Measurements from ENCODE around the gene MOB3B. TPM values are rescaled to one million over a fixed set of nuclear protein-coding genes. Genes with fewer than 3 reads are reported as not detected.

The MOB3B gene
- total and polyA plus RNA-seq, 10 of the 15 experiments (the other 5 are each of a cell fraction or from before 2014, with no cell fraction given) = 0.44 to 2.7 (median 0.91) TPM

DNA sequence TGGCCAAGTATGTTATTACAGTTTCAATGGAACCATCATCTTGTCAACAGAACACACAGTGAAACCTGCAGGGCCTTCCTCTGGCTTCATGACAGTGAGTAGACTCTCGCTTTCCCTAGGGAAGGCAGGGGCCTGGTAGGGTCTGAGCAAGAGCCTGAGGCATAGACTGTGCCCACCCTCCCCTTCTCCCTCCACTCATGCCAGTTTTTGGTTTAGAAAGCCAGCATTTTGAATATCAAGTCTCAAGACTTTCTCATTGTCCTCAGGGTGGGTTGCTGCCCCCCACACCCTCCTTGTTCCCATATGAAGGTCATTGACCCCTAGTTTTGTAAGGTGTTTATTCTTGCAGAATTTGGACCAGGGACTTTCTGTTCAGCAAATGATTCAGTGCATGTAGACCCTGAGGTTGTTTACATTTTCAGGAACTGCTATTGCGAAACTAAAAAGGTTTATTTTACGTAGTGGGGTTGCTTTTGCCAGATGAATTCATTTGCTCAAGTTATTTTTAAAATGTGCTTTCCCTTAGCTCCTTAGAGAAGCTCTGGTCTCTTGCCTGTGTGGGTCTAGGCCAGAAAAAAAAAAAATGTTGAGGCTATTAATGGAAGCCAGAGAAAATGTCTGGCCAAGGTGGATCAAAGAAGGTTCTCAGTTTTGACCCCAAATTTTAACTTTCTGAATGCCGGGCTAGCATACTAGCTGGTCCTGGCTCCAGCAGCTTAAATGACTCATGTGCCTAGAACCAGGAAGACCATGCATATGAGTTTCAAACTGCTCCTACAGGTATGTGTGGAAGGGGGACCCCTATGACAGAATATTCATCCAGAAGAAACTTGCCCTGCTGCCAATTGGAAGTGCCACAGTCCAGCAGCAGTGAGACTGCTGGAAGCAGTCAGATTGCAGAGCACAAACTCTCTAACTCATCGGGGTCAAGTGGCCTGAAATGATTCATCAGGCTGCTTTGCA, 10.1 kb upstream of the MOB3B start (continued):
- TF ChIP-seq ZNF592 (IDR thresholded peaks at IDR 0.05) (no peak), FOXK2 (IDR thresholded peaks at IDR 0.05) (no peak)

GRCh38 chr9:27538647-27539046, 9.0 kb upstream of the MOB3B start:
- no peak overlapping the region for H3K9ac ChIP-seq (ENCODE audit: control insufficient read depth, insufficient read depth, low read length)
- H2AFZ ChIP-seq (ENCODE audit: control insufficient read depth, low read depth, low read length) = no peak overlapping the region
- CTCF ChIA-PET = interaction anchor here (0.7 to 6.2 kb wide), 14 partner anchors 8 to 207 kb away, joined by 3 to 65 read pairs (median 4); partner anchors contain the start of genes C9orf72 and MOB3B
- FAIRE-seq (peak; percentile 62), DNase-seq (ENCODE audit: low read depth, low spot score) (no peak), ATAC-seq (peak; percentile 62)
- RAD21 ChIA-PET (ENCODE audit: unreplicated experiment) = interaction anchor here (0.6 to 6.3 kb wide), 7 partner anchors 9 to 792 kb away, joined by 3 to 62 read pairs (median 7); partner anchors contain the start of genes C9orf72 and MOB3B
- SMC1A ChIA-PET (ENCODE audit: uncharacterized antibody, unreplicated experiment) = interaction anchor here (0.6 to 11.1 kb wide), 13 partner anchors 8 to 291 kb away, joined by 3 to 89 read pairs (median 4); partner anchors contain the start of genes C9orf72 and MOB3B
- in situ Hi-C loops (cut with MboI) (no loop called here), intact Hi-C loops (cut with micrococcal nuclease; ENCODE audit: unreplicated experiment) (no loop called here)
- no peak overlapping the region for H3K4me3 ChIP-seq
- no peaks in the 10 kb centered on the region for H3K27me3 ChIP-seq (replicated peaks in 1 of 2; ENCODE audit: control insufficient read depth in 2 of 2, insufficient read depth in 2 of 2, low read length in 1 of 2)
- no peaks in the 10 kb centered on the region for H3K36me3 ChIP-seq (ENCODE audit: control insufficient read depth in 2 of 2, insufficient read depth in 2 of 2, low read length in 1 of 2)
- 100% methylated on average over 3 of the region's 3 CpGs for WGBS (ENCODE audit: insufficient coverage, insufficient replicate concordance, low lambda C conversion rate, missing lambda C conversion rate)
- peaks cover 10% of the 10 kb centered on the region for H3K4me1 ChIP-seq (ENCODE audit: control insufficient read depth, insufficient read depth, low read length)
- H3K79me2 ChIP-seq (ENCODE audit: control insufficient read depth, insufficient read depth, low read length) = no peaks in the 10 kb centered on the region
- BruUV-seq (replicated peaks) = no TSS peak
- POLR2A ChIA-PET = interaction anchor here (0.8 to 3.6 kb wide), 4 partner anchors 9 to 206 kb away, joined by 3 to 21 read pairs (median 4); partner anchors contain the start of gene MOB3B
- H4K20me1 ChIP-seq (ENCODE audit: control insufficient read depth, insufficient read depth) = no peaks in the 10 kb centered on the region
- H3K27ac ChIP-seq (ENCODE audit: control insufficient read depth, insufficient read depth) = no peak overlapping the region
- no peak overlapping the region for H3K4me2 ChIP-seq (ENCODE audit: control insufficient read depth, insufficient read depth)
- H3K9me3 ChIP-seq (replicated peaks; ENCODE audit: control insufficient read depth, insufficient read depth, low read length) = no peaks in the 10 kb centered on the region
- TF ChIP-seq RAD51 (IDR thresholded peaks at IDR 0.05) = peak; percentile 76; the same call in 1 of the 2 replicates
- peak; percentile 23 for TF ChIP-seq SMAD1 (IDR thresholded peaks at IDR 0.05; ENCODE audit: low read depth, partially characterized antibody)
- TF ChIP-seq PML (IDR thresholded peaks at IDR 0.05; ENCODE audit: low read length) = no peak
- peak; percentile 32; the same call in 1 of the 2 replicates for TF ChIP-seq IKZF1 (conservative IDR thresholded peaks at IDR 0.05)
- 0 out of 2 replicates have a peak, but pooled peaks have one; percentile 24 for TF ChIP-seq DPF2 (IDR thresholded peaks at IDR 0.05)
- no peak for TF ChIP-seq BMI1 (IDR thresholded peaks at IDR 0.05; ENCODE audit: borderline replicate concordance)
- TF ChIP-seq, protein P1, sequence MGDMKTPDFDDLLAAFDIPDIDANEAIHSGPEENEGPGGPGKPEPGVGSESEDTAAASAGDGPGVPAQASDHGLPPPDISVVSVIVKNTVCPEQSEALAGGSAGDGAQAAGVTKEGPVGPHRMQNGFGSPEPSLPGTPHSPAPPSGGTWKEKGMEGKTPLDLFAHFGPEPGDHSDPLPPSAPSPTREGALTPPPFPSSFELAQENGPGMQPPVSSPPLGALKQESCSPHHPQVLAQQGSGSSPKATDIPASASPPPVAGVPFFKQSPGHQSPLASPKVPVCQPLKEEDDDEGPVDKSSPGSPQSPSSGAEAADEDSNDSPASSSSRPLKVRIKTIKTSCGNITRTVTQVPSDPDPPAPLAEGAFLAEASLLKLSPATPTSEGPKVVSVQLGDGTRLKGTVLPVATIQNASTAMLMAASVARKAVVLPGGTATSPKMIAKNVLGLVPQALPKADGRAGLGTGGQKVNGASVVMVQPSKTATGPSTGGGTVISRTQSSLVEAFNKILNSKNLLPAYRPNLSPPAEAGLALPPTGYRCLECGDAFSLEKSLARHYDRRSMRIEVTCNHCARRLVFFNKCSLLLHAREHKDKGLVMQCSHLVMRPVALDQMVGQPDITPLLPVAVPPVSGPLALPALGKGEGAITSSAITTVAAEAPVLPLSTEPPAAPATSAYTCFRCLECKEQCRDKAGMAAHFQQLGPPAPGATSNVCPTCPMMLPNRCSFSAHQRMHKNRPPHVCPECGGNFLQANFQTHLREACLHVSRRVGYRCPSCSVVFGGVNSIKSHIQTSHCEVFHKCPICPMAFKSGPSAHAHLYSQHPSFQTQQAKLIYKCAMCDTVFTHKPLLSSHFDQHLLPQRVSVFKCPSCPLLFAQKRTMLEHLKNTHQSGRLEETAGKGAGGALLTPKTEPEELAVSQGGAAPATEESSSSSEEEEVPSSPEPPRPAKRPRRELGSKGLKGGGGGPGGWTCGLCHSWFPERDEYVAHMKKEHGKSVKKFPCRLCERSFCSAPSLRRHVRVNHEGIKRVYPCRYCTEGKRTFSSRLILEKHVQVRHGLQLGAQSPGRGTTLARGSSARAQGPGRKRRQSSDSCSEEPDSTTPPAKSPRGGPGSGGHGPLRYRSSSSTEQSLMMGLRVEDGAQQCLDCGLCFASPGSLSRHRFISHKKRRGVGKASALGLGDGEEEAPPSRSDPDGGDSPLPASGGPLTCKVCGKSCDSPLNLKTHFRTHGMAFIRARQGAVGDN (IDR thresholded peaks at IDR 0.05) = no peak; the same call in 1 of the 2 replicates
- peak; percentile 34; the same call in 1 of the 2 replicates for TF ChIP-seq MTA2 (IDR thresholded peaks at IDR 0.05; ENCODE audit: low read depth)
- no peak for TF ChIP-seq JUNB (IDR thresholded peaks at IDR 0.05)
- TF ChIP-seq MXI1 (IDR thresholded peaks at IDR 0.05; ENCODE audit: low read depth, low read length) = no peak
- peak; percentile 21 to 40; a peak in 2 of 4 replicates for TF ChIP-seq BHLHE40 (IDR thresholded peaks at IDR 0.05; ENCODE audit: borderline replicate concordance in 1 of 2, low read depth in 2 of 2, low read length in 1 of 2)

Measured in GM12878 (cell line).